Inflammatory macrophage treated with lipopolysaccharide for 1 hour (primary cell): ENCODE data around the gene SMG6.
A peak's percentile ranks its signal among the peaks of the same experiment; 100 is the strongest.
"Not testable (repeated sequence)": the region's sequence is repeated elsewhere in the genome, so short reads cannot be mapped to it uniquely, and the experiment has no call there.

Experiments used
- DNase-seq, 2 donors: peaks; one replicate each; pipeline ENCODE4 v3.0.0-alpha.2; 2020 to 2022

Gene SMG6

GRCh38 chr17:2303204-2304188, at the start of gene SMG6, which contains the start of gene SRR:
Gene SMG6, minus strand, starts transcription at chr17:2303785. Its CDS starts 65 bp downstream, at chr17:2303720.
Gene SRR, plus strand, starts transcription at chr17:2303950. Its CDS starts 11,611 bp downstream, at chr17:2315561.
- peak; percentile 86 to 93 for DNase-seq

DNA sequence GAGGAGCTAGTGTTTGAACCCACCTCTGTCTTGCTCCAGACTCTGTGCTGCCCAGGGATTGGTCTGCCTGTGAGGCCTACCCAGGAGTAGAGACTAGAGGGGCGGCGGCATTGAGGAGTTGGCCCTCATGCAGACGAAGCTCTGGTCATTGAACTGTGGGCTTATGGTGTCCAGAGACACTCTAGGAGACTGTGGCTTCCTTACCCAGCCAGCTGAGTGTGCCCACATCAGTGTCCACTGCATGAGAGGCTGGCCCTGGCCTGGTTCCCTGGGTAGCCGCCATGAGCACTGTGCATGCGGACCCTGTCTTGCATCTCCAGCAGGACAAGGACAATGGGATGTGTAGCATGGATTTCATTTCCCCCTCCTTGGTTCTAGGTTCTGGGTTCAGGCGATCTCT, 47.7 kb upstream of the SMG6 start:
- DNase-seq: no peak

- DNase-seq: no peak
These were observed 44.5 kb upstream of the SMG6 start for GRCh38 chr17:2347805-2348685.

DNA sequence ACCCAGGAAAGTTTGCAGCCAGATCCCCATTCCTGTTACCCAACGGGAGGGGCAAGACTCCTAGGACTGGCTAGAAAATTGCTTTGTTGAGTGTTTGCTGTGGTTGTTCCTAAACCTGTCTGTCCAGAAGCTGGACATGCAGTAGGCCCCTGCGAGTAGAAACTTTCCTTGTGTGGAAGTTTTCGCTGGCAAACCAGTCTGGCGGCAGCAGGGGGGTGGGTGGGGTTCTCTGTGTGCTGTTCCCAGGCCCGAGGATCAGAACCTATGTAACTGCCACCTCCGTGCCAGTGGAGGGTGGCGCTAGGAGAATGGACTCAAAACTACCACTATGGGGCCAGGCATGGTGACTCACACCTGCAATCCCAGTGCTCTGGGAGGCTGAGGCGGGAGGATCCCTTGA, 42.9 kb upstream of the SMG6 start:
- DNase-seq: no peak

DNA sequence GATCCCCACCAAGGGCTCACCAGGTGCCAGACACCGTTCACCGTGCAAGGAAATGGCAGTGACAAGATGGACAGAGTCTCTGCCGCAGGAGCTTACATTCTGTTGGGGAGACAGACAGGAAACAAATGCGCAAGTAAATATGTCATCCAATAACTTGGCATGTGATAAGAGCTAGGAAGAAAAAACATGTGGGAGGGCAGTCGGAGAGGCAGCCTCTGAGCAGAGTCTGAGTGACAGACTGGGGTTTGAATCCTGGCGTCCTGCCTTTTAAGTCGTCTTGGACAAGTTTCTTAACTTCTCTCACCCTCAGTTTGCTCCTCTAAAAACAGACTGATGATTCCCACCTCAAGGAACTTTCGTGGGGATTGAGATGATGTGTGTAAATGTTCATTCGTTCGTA, 40.9 kb upstream of the SMG6 start:
- no peak for DNase-seq

DNA sequence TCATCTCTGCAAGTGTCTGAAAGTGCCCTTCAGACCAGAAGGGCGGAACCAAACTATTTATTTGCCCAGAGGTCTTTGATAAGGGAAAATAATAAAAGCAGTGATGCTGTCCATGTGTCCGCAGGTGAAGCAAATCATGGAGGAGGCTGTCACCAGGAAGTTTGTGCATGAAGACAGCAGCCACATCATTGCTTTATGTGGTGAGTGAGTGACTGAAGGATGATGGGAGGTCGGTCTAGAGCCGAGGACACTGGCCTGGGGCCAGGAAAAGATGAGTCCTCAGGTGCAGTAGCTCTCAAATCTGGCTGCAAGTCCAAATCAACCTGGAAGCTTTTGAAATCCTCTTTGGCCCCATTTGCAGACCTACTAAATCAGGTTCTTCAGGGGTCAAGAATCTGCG, 39.8 kb upstream of the SMG6 start:
- DNase-seq: no peak

DNA sequence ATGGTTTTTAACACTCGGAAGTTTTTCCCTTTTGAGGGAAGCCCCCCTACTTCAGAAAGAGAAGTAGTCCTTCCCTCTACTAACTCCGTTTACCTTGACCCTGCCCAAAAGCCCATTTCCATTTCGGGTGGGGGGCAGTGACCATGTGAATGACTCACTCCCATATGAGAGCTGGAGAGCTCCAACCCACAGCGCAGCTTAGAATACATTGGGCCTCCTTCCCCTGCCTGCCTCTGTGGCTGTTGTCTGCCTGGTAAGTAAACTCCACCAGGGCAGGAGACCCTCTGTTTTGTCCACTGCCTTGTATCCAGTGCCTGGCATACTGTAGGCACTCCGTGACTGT, 34.7 kb upstream of the SMG6 start:
- DNase-seq: peak; percentile 4 to 19

DNA sequence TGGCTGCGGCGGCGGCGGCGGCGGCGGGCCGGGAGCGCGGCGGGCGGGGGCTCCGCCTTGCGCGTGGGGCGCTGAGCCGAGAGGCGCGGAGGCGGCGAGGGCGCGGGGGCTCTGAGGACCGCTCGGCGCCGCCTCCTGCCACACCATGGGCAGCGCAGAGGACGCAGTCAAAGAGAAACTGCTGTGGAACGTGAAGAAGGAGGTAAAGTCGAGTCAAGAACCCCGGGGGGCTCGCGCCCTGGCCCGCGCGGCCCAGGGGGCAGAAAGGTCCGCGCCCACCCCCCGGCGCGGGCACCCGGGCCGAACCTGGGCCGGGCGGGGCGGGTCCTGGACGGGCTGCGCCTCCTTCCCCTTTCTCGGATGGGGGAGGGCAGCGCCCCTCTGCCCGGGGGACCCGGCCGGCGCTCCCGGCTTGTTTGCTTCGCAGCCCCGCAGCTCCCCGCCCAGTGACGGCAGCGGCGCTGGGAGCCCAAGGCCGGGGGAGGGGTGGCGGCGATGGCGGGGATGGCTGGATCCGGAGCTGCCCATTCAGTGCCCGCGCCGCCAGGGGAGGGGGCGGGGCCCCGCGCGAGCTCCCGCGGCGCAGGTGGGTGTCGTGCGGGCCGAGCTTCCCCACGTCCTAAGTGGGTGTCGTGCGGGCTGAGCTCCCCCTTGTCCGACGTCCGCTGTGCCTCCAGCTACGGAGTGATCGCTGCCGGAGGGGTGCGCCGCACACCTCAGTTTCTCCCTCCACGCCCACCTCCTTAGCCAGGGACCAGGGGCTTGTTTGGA, 34.1 kb upstream of the SMG6 start:
- DNase-seq: peak; percentile 31 to 36

DNA sequence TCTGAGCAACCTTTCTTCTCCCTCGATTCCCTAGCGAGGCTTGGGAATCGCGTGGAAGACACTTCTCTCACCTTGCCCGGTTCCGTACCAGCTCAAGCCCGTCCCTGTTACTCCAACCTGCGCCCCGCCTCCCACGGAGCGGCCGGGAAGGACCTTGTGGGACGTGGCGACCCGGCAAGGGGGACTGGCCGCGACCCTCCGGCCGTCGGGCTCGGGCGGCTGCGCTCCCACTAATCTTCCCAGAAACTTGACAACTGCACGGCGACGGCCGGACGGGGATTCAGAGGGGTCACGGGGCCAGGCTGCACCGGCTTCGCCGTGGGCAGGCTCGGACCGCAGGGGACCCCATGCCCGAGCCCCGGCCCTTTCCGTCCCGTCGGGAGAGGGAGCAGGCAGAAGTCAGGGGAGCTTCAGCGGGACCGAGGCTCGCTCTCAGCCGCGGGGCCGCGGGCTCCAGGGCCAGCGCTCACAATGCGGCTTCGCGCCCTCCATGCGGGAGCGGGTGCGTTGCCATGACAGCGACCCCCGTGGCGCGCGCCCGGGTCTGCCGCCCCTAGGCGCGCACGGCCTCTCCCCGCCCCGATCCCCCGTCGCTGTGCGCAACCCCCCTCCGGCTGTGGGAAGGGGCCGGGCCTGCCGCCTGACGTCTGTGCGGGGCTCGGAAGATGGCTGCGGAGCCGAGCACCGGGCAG, 33.4 kb upstream of the SMG6 start, which contains the start of gene SGSM2:
TSS of gene SGSM2 (plus strand) at position 650 of the 692 bp plus-strand sequence. CDS start 188 bp downstream, outside the sequence.
- DNase-seq: peak in 1 of 2 donors; percentile 11

DNA sequence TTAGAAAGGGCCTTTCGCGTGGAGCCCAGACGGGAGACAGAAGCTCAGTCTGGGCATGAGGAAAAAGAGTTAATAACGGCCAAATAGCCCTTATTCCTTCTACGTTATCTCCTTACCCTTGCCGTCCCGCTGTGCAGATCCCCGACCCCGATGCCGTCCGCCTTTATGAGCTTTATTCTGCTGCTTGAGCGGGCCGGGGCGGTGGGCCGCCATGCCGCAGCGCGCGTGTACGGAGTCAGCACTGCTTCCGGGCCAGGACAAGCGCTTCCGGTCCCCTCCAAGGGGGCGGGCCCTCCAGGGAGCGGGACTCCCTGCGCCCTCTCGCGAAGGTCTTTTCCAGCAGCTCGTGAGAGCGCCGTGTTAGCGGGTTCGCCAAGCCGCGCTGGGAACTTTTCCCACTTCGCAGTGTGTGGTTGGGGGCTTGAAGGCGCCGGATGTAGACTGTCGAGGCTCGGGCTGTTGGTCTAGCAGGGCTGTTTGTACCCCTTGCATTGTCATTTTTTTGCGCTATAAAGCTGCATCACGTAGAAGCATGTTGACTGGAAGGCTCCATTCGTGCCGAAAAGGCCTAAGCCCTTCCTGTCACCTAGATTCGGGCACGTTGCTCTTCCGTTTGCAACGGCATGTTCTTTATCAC, 32.7 kb upstream of the SMG6 start, which contains the start of gene TSR1:
TSS of gene TSR1 (minus strand) at position 243 of the 637 bp plus-strand sequence. CDS start at position 213, 30 bp downstream.
- peak; percentile 82 to 86 for DNase-seq

DNA sequence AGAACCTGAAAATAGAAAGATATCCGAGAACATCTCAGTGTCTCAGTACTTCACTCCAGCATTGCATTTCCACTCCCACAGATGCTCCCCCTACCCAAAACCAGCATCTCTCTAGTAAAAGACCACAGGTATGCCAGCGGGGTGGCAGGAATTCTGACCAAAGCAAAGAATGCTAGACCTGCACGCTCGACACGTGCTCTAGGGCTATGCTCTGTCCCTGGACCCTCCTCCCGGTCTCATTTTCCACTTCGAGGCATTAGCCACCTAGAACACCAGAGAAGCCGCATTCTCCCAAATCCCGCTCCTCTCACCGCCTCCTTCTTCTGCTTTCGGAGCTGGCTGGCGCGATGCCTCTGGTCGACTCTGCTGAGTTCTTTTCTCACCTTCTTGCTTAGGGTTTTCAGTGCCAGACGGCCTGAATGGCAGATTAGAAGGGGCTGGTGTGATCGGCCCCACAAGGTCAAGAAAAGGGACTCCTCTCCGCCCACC, 32.2 kb upstream of the SMG6 start:
- no peak for DNase-seq

- DNase-seq: no peak
These were observed 27.7 kb upstream of the SMG6 start for GRCh38 chr17:2331303-2331702.

- DNase-seq: no peak
These were observed 20.2 kb upstream of the SMG6 start for GRCh38 chr17:2323629-2324314.

GRCh38 chr17:2321399-2321798, 17.8 kb upstream of the SMG6 start:
- DNase-seq: no peak

- DNase-seq: peak in 1 of 2 donors; percentile 18
These were observed 15.5 kb upstream of the SMG6 start for GRCh38 chr17:2319051-2319450.

DNA sequence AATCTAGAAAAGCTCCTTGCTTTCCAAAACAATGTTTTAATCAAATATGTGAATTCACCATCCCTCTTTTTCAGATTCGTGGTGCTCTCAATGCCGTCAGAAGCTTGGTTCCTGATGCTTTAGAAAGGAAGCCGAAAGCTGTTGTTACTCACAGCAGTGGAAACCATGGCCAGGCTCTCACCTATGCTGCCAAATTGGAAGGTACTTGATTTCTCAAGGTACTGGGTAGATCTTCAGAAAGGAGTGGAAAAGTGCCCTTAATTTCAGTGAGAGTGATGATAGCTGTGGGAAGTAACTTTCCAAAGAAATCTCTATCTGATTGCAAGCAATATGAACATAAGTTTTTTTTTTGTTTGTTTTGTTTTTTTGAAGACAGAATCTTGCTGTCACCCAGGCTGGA, 14.2 kb upstream of the SMG6 start:
- no peak for DNase-seq

DNA sequence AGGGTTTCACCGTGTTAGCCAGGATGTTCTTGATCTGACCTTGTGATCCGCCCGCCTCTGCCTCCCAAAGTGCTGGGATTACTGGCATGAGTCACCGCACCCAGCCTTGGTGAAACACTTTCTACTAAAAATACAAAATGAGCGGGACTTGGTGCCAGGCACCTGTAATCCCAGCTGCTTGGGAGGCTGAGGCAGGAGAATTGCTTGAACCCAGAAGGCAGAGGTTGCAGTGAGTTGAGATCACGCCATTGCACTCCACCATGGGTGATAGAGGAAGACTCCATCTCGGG, 13.3 kb upstream of the SMG6 start:
- DNase-seq: not testable (repeated sequence)

DNA sequence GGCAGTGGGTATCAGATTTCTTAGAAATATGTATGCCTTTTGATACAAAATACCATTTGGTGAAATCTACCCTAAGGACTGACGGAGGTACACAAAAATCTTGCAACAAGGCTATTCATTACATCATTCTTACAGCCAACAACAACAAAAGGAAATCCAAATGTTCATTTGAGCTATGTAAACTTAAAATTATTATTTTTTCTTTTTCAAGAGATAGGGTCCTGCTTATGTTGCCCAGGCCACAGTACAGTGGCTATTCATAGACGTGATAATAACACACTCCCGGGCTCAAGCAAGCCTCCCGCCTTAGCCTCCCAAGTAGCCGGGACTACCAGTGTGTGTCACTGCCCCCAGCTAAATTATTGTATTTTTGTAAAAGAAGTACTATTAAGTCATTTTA, 9.2 kb upstream of the SMG6 start:
- DNase-seq: no peak

- DNase-seq: no peak
These were observed 6.0 kb upstream of the SMG6 start for GRCh38 chr17:2309338-2310154.

- peak; percentile 38 to 52 for DNase-seq
These were observed 1.3 kb upstream of the SMG6 start for GRCh38 chr17:2304931-2305330.
